Measurements from ENCODE around the gene IGSF21.

DNA sequence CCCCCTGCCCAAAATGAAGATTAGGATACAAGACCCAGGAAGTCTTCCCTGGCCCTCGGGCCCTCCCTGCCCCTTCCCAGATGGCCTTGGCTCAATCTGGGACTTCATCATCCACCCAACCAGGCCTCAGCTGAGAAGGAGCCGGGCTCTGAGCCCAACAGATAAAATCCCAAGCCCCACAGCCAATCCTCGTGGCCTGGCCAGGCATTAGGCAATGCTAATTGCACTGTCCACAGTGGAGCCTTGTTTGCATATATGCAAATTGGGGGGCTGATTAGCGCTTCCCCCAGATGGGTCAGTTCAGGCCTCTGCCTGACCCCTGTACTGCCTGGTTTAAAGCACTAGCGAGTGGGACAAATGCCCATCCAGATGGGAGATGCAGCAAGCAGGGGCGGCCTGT, 34.9 kb downstream of the IGSF21 start:
- no peak for TF ChIP-seq POLR2A (IDR thresholded peaks at IDR 0.05)
- no peak for TF ChIP-seq CTCF (IDR thresholded peaks at IDR 0.05)
